Measurements from ENCODE around the gene PSMA2. TPM values are rescaled to one million over a fixed set of nuclear protein-coding genes. Genes with fewer than 3 reads are reported as not detected.

Gene PSMA2
- total RNA-seq, 4 donors from 2014 or later: 52.0 to 136 (median 63.6) TPM

DNA sequence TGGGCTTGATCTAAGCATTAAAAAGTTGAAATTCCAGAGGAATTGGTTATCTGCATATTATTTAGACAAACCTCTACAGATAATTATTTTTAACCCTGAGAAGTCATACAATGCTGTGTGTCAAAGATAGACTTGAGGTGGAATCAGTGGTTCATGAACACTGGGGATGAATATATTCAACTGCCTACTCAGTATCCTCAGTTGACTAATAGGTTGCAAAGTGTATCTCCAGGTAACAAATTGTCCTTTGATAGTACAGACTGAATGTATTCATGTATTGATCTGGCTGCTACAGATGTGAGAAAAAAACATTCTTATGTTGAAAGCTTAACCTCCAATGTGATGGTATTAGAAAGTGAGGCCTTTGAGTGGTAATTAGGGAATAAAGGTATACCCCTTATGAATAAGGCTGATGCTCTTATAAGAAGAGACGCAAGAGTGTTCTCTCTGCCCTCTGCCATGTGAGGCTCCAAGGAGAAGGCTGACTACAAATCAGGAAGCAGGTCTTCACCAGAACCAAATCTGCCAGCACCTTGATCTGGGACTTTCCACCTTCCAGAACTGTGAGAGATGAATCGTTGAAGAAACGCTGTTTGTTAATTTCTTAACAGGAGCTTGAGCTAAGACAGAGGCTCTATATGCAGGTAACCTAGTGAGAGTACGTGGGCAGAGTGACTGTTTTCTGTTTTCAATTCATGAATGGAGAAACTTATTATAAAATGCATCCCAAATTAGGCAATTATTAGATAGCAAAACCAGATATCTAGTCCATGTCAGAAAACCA is 7.7 kb upstream of the PSMA2 start:
- TF ChIP-seq, protein P1, sequence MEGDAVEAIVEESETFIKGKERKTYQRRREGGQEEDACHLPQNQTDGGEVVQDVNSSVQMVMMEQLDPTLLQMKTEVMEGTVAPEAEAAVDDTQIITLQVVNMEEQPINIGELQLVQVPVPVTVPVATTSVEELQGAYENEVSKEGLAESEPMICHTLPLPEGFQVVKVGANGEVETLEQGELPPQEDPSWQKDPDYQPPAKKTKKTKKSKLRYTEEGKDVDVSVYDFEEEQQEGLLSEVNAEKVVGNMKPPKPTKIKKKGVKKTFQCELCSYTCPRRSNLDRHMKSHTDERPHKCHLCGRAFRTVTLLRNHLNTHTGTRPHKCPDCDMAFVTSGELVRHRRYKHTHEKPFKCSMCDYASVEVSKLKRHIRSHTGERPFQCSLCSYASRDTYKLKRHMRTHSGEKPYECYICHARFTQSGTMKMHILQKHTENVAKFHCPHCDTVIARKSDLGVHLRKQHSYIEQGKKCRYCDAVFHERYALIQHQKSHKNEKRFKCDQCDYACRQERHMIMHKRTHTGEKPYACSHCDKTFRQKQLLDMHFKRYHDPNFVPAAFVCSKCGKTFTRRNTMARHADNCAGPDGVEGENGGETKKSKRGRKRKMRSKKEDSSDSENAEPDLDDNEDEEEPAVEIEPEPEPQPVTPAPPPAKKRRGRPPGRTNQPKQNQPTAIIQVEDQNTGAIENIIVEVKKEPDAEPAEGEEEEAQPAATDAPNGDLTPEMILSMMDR (IDR thresholded peaks at IDR 0.05; ENCODE audit: low read depth): no peak

DNA sequence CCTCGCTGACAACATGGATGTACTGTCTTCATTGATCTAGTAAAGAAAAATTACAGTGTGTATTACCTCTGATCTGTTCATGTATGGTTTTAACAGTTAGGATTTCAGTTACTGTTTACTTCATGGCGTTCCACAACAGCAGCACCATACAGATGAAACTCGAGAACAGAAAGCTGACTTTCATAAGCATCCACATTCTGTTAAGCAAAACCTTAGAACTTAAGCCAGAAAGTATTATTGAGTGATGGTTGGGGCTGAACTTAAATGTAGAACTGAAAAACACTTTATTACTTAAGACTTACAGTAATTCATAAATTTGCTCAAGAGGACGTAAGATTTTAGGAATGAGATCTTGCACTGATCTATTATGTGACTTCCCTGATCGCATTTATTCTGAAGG is 3.9 kb upstream of the PSMA2 start:
- TF ChIP-seq, protein P1 (IDR thresholded peaks at IDR 0.05; ENCODE audit: low read depth): no peak

DNA sequence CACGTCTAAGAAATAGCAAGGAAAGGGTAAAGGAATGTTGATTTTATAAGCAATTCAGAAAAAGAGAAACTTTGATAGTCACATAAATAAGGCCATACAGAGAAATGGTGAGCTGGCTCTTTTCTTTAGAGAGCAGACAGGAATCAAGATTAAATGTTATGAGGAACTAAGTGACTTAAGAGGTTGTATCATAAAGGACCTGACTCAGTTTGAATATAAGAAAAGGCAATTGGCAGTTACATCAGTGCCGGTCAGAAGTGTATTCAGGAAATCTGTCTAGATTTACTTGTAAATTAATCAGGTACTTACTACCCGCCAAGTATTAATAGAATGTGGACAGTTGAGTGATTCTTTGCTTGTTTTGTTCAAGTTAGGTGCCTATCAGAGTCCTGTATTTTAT is 2.3 kb upstream of the PSMA2 start:
- TF ChIP-seq, protein P1 (IDR thresholded peaks at IDR 0.05; ENCODE audit: low read depth): no peak

DNA sequence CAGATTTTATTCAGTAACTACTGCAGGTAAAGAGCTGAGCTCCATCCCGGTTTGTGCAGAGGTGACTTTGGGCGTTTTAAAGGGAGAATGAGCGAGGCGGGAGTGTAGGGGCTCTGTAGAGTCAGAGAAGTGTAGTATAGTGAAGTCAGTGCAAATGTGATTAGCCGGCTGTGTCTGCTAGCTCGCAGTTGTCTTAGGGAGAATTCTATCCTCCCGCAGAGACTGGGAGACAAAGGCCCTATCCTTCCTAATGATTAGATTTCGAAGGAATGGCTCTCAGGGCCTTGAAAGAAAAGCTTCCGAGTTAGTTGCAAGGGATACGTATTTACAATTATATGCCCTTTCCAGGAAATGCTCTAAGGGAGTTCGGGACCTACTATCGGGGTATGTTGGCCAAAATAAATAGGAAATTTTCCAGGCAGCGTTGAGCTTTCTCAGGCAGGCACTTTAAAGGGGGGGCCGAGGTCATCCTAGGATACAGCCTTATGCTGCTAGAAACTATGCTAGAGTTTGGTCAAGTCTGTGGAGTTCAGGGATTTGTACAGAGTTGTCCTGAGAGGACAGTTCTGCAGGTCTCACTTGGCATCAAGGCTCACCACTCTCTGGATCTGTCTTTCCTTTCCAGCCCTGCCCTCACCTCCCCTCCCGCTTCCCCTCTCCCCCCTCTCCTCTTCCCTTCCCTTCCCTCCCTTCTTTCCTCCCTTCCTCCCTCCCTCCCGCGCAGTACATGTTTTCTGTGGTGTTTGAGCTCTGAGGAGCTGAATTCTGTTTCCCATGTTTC is 1.0 kb upstream of the PSMA2 start:
- TF ChIP-seq, protein P1 (IDR thresholded peaks at IDR 0.05; ENCODE audit: low read depth): no peak

DNA sequence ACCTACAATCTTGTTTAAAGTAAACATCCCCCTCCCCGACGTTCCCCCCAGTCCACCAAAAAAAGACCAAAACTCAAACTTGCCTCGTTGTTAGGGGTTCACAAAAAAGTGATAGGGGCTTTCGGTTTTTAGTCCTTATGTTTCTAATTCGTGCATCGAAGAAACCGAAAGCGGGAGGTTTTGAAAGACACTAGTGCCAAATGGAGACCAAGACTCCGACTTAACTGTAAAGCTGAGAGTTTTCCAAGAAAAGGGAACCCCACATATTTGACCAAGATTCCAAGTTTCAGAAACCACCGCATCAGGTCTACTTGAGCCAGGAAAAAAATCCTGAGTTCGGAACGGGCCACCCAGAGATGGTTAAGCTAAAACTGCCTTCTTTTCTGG is 534 bp downstream of the PSMA2 start:
- TF ChIP-seq, protein P1 (IDR thresholded peaks at IDR 0.05; ENCODE audit: low read depth): no peak

DNA sequence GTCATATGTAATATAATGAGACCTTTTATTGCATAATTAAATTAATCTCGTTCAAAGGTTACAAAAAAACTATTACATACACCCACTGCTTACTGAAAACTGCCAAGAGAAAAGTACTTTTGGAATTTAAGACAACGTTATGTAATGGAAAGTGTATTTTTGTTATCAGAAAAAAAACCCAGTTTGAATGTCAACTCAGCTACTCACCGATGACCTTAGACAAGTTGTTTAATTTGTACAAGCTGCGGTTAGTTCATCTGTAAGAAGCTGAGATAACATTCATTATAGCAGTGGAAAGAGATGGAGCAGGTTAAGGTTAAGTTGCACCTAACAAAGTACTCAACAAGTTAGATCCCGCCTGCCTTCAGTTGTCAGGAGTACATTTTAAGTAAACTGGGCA is 1.1 kb downstream of the PSMA2 start:
- TF ChIP-seq, protein P1 (IDR thresholded peaks at IDR 0.05; ENCODE audit: low read depth): no peak

DNA sequence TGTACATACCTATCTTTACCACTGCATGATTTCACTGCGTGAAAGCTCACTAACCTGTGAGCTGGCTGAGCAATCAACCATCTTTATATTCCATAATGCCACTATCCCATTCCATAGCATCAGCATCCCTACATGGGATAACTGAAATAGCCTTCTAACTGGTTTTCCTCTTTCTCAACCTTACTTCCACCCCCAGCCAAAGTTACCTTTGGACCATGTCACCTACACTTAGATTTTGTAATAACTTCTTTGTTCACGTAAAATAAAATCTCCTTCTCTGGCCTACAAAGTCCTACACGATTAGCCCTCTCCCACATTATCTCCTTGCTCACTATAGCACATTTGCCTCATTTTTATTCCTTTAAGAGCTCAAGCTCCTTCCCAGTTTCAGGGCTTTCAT is 2.5 kb downstream of the PSMA2 start:
- TF ChIP-seq, protein P1 (IDR thresholded peaks at IDR 0.05; ENCODE audit: low read depth): no peak

All from subcutaneous adipose tissue (tissue), 4 donors.